ENCODE measurements around the gene SLC25A45.

Gene SLC25A45

DNA sequence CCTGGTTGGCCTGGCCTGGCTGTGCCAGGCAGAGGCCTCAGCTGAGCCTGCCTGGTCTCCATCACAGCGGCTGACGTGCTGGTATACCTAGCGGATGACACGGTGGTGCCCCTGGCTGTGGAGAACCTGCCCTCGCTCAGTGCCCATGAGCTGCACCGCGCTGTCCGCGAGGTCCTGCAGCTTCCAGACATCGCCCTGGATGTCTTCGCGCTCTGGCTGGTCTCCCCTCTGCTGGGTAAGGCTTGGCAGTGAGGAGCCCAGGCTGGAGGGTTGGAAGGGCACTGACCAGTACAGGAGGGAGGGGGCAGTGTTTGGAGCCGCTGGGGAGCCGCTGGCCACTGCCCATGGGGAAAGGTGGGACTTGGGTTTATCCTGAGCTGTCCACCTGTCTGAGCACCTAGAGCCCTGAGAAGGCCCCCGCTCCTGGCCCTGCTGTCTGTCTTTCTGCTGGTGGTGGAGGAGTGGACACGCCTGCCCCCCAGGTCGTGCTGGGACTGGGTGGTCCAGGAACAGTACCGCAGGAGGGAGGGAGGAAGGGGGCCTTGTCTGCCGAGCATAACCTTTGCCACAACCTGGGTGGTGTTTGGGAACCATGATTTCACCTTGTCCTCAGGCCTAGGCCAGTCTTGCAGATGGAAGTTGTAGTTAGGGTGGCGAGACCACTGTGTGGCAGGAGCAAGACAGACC is 7.0 kb upstream of the SLC25A45 start:
- in situ Hi-C loops (cut with HindIII; ENCODE audit: low sequenced_read_pairs), result no loop called here

DNA sequence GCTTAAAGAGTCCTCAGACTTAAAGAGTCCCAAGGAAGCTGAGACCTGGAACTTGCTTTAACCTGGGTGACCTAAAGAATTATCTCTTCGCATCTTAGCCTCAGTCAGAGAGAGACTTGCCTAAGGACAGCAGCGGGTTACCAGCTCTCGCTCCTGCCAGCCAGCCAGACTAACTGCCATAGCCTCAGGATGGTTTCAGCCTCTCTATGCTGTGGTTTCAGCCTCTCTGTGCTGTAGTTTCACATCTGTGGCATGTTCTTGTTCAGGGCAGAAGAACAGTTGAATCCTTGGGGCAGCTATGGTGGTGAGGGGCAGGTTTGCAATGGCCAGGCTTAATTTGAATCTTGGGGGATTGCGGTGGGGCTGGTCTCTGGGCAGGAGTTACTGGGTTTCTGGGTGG is 6.3 kb upstream of the SLC25A45 start:
- in situ Hi-C loops (cut with HindIII; ENCODE audit: low sequenced_read_pairs), result no loop called here

DNA sequence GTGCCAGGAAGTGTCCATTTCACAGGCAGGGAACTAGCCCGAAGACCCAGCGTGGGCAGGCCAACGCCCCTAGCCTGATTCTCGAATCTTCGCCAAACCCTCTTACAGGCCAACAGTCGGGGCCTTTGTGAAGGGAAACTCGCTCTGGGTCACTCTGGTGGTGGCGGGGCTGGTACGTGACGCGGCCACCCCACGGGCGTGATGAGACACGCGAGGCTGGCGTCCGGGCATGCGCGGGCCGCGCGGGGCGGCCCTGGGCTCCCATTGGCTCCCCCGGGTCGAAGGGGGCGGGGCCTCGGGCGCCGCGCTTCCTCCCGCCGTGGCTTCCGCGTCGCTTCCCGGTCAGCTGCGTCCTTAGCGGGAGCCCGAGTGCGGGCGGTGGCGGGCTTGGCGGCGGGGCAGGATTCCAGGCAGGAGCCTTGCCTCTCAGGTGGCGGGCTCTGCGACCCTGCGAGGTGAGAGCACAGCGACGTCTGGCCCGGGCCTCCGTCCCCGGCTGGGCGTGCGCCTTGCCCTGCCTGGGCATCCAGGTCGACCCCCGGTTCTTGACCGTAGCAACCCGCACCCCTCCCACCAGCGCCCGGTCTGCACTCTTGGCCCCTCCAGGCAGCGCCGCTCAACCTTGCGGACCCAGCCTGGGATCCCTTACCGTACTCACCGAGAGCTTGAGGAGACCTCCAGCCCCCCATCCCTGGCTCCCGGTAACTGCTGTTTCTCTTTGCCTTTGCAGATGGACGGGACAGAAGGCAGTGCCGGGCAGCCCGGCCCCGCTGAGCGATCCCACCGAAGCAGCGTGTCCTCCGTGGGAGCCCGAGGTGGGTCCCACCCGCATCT is 4.1 kb upstream of the SLC25A45 start, which contains the start of gene FRMD8:
Gene FRMD8 (plus strand): TSS at position 331 of the 834 bp plus-strand sequence. CDS start 400 bp downstream, at position 731.
- in situ Hi-C loops (cut with HindIII; ENCODE audit: low sequenced_read_pairs), result no loop called here

DNA sequence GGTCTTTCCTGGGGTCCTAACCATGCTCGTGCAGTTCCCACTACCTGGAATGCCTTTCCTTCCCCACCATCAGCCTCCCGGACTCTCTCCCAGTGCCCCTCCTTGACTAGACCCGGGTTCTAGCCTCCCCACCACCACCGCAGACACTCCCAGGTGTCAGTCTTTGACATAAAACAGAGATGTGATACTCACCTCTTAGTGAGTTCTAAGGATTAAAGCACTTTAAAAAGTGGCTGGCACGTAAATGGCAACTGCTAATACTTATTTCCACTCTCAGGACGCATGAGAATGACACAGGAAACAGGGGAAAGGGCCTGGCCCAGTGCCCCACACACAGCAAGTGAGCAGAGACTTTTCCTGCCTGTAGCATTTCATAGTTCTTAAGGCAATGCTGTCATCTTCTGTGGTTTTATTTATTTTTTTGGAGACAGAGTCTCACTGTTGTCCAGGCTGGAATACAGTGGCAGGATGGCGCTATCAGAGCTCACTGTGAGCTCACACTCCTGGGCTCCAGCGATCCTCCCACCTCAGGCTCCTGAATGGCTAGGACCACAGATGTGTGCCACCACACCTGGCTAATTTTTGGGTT is 1.9 kb upstream of the SLC25A45 start:
- in situ Hi-C loops (cut with HindIII; ENCODE audit: low sequenced_read_pairs), result no loop called here

DNA sequence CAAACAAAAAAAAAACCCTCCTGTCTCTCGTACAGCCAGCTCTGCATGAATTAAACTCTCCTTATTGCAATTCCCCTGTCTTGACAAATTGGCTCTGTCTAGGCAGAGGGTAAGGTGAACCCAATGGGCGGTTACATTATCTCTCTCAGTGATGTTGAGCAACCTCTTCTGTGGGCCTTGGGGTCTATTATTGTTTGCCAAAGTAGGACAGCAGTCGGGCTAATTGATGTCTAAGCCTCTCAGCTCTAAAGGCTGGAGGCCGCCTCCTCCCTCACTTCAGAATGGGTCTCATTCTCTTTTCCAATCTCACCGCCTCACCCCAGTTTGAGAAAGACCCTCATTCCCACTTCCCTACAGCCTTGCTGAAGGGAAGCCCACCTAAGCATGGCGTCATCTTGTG is 1.3 kb upstream of the SLC25A45 start:
- in situ Hi-C loops (cut with HindIII; ENCODE audit: low sequenced_read_pairs), result no loop called here

DNA sequence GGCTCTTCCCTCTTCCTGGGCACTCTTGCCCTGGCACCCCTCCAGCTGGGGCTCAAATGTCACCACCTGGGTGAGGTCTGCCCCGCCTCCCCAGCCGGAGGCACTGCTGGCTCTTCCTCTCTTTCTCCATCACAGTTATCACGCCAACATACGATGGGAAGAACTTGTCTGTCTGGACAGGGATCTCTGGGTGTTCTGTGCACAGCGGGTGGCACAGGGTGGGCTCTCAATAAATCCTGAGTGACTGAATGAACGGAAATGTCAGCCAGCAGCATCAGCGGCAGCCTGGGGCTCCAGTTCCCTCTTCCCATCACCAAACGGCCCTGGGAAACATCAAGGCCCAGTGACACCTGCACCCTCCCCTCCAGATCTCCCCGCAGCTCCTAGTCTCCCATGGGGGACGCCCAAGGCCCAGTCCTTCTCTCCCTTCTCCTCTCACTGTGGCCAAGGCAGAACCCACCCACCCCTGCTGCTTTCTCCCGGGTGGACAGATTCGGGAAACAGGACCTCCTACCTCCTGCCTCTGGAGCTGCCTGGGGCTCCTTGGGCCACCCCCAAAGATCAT is 440 bp upstream of the SLC25A45 start:
- in situ Hi-C loops (cut with HindIII; ENCODE audit: low sequenced_read_pairs), result no loop called here

DNA sequence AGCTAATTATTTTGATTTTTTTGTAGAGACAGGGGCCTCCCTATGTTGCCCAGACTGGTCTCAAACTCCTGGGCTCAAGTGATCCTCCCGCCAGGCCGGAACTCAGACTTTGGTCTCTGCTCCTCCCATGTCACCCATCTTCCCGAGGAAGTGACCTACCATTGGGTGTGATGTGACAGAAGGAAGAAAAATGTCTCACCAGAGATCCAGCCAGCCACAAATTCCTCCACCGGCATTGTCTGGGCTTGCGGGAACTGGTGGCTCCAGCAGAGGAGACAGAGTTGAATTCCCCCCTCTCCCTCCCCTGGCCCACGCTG is 772 bp downstream of the SLC25A45 start:
- in situ Hi-C loops (cut with HindIII; ENCODE audit: low sequenced_read_pairs), result no loop called here

DNA sequence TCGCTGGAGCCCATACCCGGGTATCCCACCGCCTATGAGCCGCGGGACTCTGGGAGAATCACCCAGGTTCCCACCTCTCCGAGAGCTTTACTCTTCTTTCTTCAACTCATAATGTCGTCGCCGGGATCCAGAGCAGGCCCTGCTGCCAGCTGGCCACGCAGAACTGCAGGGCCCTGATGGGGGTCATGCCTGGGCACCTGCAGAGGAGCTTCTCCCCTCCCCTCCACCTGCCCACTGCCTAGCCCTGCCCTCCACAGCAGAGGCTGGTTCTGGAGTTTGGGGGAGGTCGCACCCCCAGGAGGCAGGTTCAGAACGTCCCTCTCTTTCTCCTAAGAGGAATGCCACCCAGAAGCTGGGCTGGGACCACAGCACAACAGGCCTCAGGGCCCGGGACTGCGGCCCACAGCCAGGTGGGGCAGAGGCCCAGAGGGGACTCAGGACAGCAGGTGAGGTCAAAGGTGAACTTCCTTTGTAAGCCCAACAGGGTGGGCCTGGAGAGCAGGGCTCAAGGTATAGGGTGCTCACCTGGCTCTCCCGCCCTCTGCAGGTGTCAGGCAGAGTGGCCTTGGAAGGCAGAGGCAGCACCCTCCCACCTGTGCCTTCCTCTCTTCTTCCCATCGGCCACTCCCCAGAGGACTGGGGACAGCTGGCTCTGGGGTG is 1.9 kb downstream of the SLC25A45 start:
- in situ Hi-C loops (cut with HindIII; ENCODE audit: low sequenced_read_pairs), result no loop called here

DNA sequence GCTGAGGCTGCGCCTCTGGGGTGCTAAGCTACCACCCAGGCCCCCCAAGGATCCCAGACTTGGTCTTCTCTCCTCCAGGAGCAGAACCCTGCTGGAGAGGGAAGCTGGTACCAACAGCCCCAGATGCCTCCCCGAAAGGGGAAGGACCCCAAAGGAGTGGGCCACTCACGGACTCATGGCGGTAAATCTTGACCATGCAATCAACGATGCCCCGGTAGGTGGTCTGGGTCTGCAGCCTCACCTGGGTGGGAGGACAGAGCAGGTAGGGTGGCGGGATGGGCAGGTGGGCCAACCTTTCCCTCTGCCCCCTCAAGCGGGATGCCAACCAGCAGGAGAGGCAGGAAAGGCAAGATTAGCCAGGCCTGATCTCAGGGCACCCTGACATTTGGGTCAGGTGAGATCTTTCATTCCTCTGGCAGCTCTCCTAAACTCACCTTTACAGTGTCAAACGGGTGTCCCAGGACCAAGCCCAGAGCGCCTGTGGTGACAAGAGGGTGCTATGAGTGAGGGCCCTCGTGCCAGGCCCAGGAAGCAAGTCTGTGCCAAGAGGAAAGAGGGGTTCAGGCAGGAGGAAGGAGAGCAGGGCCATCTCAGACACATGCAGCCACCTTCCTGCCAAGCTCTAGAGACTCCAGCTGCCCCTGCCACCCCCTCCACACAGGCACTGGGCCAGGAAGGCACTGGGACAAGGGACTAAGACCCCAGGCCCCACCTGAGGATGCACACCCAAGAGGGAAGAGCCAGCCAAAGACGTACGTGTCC is 2.6 kb downstream of the SLC25A45 start:
- in situ Hi-C loops (cut with HindIII; ENCODE audit: low sequenced_read_pairs), result no loop called here

DNA sequence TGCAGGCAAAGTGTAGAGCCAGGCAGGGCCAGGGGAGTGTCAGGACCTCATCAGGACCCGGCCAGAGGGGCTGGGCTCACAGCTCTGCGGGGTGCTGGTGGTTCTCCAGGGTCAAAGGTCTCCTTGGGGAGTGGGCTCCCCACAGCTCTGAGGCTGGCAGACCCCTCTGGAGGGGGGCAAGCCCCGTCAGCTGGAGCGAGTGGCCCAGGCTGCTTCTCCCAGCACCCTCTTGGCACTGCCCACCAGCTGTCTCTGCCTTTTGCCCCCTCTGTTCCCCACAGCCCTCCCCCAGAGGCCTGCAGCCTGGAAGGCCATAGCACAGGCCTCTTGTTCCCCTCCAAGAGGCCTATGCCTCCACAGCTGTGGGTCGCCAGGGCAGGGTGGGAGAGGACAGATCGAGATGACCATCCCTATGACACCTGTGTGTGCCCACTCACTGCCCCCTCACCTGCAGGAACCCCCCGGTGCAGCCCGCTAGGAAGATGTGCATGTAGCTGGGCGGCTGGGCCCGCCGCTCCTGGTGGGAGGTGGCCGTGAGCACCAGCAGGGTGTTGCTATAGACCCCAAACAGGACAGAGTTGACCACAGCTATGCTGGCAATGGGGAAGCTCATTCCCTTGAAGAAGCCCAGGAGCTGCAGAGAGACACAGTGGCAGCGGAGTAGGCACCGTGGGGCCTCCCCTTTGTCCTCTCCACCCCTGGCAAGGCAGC is 3.4 kb downstream of the SLC25A45 start:
- in situ Hi-C loops (cut with HindIII; ENCODE audit: low sequenced_read_pairs), result no loop called here

DNA sequence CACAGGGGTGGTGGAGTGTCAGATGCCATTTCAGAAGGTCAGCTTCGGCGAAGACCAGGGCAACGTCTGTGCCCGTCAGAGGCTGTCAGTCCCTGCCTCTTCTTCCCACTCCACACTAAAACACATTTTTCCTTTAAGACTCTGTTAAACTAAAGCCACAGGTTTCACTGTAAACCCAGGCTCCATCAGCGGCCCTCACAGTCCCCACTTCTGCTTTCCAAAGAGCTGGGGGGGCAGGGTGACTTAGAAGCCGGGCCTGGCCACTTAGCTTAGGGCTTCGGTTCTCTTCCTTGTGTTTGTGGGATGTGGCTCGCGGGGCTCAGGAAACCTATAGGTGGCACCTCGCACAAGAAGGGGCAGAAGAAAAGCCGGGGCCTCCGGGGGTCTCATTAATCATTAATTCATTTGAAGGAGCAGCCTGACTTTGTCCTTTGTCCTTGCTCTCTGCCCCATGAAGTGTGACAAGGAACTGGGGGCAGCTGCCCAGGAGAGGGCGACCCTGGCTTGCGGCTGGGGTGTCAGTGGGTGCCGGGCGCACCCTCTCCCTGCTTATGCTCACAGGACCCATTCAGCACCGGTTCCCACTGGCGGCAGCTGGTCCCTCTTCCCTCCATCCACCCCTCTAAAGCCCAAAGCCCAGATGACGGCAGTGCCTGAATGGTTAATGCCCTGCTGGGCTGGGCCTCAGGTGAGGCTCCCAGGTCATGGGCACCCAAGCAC is 4.1 kb downstream of the SLC25A45 start:
- in situ Hi-C loops (cut with HindIII; ENCODE audit: low sequenced_read_pairs), result no loop called here

DNA sequence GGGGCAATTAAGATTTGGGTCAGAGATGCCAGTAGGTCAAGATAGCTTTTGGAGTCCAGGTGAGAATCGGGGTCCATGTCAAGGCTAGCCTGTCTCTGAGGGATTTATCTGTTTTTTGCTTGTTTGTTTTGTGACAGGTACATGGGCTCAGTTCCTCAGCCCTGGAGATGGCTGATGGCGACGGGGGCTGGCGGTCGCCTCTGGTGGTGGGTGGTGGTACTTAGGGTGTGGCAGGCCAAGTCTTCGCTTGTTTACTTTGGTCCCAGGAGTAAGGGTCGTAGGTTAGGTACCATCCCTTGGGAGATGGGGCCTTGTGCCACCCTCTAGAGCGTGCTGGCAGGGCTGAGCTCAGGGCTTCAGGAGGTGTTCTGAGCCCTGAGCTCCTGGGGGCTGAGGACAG is 4.7 kb downstream of the SLC25A45 start:
- in situ Hi-C loops (cut with HindIII; ENCODE audit: low sequenced_read_pairs), result no loop called here

DNA sequence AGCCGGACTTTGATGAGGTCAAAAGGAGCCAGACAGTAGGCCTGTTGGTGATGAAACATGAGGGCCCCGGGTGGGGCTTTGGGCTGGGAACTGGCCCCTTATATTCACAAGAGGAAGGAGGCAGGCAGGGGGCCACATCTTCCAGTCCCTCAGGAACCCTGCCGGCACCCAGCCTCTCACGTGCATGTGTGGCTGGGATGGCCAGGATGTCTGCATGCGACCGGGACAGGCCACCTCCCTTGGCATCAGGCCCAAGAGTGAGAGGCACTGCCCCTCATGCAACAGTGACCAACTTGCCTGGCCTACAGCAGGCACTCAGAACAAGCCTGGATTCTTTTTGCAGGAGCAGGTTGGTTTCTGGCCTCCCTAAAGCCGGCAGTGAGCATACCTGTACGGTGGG is 5.4 kb downstream of the SLC25A45 start:
- in situ Hi-C loops (cut with HindIII; ENCODE audit: low sequenced_read_pairs), result no loop called here

DNA sequence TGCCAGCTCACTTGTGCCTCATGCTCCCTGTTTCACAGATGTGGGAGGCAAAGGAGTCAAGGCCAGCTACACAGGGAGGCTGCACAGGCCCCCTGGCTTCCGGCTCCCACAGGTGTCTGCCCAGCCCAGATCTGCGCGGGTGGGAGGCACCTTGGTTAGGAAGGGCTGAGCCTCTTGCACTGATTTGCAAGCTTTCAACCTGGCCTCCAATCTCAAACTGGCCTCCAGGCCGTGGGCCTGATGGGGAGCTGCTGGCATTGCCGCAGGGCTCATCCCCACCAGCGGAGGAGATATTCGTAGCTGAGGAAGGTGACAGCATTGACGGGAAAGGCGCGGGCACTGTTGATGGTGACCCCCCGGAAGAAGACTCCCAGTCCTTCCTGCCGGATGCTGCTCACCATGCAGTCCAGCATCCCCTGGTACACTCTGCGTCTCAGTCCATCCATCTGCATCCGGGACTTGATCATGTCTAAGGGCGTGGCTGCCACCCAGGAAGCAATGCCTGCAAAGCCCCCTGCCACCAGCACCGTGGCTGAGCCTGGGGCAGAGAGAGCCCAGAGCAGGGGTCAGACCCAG is 6.2 kb downstream of the SLC25A45 start:
- in situ Hi-C loops (cut with HindIII; ENCODE audit: low sequenced_read_pairs), result no loop called here

DNA sequence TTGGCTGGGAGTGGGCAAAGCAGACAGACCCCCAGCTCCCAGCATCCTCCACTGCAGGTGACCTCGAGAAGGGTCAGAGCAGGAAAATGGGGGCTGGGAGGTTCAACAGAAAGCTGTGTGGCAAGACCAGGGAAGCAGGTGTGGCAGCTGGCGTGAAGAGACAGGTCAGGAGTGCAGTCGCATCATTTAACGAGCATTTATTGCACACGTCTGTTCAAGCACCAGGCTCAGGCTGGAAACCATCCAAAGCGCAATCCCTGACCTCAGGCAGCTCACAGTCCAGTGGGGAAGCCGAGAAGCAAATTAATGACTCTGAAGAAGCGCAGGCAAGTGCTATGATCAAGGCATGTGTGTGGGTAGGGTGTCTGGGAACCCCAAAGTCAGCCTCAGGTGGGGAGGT is 7.4 kb downstream of the SLC25A45 start:
- in situ Hi-C loops (cut with HindIII; ENCODE audit: low sequenced_read_pairs), result no loop called here

DNA sequence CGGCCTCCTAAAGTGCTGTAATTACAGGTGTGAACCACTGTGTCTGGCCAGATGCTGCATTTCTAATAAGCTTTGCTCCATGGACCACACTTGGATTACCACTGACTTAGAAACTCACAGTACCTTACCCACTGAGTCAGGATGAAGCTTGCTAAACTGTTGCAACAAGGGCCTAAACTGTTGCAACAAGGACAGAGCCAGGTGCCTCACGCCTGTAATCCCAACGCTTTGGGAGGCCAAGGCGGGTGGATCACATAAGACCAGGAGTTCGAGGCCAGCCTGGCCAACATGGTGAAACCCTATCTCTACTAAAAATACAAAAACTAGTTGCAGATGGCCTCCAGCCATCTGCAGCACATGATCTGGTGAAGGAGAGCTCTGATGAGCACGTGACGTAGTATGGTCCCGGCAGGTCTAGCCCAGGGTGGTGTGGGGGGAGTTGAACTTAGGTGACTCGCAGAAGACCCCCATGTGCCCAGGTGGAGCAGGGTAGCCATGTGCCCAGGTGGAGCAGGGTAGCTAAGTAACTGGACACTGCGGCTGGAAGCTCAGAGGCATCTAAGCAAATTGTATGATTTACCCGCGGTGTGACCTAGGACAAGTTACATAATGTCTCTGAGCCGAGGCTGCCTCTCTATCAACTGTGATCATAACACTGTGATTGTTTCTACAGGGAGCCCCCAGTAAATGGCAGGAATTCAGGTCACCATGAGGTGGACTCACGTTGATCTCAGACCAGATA is 8.4 kb downstream of the SLC25A45 start:
- in situ Hi-C loops (cut with HindIII; ENCODE audit: low sequenced_read_pairs), result no loop called here

DNA sequence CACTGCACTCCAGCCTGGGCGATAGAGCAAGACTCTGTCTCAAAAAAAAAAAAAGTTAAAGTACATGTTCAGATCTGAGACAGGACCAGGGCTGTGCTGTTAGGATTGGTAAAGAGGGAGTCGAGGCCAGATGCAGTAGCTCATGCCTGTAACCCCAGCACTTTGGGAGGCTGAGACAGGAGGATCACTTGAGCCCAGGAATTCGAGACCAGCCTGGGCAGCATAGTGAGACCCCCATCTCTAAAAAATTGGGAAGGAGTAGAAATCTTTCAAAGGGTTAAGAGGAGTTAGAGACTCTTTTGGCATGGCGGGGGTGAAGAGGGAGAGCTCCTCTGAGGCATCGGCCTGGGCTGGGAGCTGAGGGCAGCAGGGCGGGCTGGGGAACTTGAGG is 11.8 kb downstream of the SLC25A45 start:
- in situ Hi-C loops (cut with HindIII; ENCODE audit: low sequenced_read_pairs), result no loop called here

DNA sequence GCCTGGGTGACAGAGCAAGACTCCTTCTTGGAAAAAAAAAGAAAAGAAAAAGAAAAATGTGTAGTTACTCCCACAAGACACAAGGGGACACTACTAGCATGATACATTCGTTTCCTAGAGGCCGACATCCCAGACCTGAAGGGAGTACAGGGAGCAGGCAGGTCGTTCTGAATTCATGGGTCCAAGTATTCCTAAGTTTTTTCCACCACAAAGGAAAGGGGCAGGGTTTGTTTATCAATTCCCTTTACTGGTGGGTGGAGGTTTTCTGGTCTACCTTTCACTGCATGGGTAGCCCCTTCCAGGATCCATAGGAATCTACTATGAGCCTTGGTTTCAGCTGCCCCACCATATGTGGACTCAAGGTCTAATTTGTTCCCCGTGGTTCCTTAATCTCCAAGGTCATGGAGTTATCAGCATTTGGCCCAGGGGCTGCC is 16.1 kb downstream of the SLC25A45 start:
- in situ Hi-C loops (cut with HindIII; ENCODE audit: low sequenced_read_pairs), result no loop called here
